Epithelial cell of alveolus of lung (primary cell): ENCODE data around the gene CLDN14. TPM values are rescaled to one million over a fixed set of nuclear protein-coding genes. Genes with fewer than 3 reads are reported as not detected.

ENCODE experiments used
- total RNA-seq: library from RNA; depleted of rRNA; stranded (reverse); fragments of >200 nt; gene quantifications from 2 replicates; pipeline ENCODE4 v1.2.1, GENCODE V29; 2015

Gene CLDN14
- 0.39 TPM in 1 of 2 replicates, not detected in the other for total RNA-seq

GRCh38 chr21:36479415-36480402 lies at the start of gene CLDN14:
Gene CLDN14 (minus strand): TSS chr21:36480122. CDS start chr21:36461695, 18,427 bp downstream.

Other genes starting within 250 kb of the CLDN14 start
- gene MORC3, start 159.9 kb downstream of the CLDN14 start, total RNA-seq = 15.9 and 16.1 TPM in 2 replicates
- gene CHAF1B, start 94.7 kb downstream of the CLDN14 start, total RNA-seq = 4.2 and 7.0 TPM in 2 replicates
- gene SIM2, start 219.0 kb upstream of the CLDN14 start, total RNA-seq = 0.91 and 8.1 TPM in 2 replicates